T-helper 2 cell treated with Interferon-gamma antibody and Interleukin-4, amounts not matched to agents 5 μg/mL and 100 μg/mL, for 36 hours (primary cell): Measurements from ENCODE around the gene SLC8A1.

Source experiments
- DNase-seq: peaks from one replicate; pipeline ENCODE4 v3.0.0; 2021; ENCODE audit warnings: low spot score
- H3K27ac Mint-ChIP-seq: one replicate; pipeline ENCODE4 v1.8.0; 2021; ENCODE audit warnings: mild to moderate bottlenecking, mixed read lengths
- H3K27me3 Mint-ChIP-seq: one replicate; pipeline ENCODE4 v1.8.0; 2021; ENCODE audit warnings: low read depth, mixed read lengths
- H3K36me3 Mint-ChIP-seq: one replicate; pipeline ENCODE4 v1.8.0; 2021; ENCODE audit warnings: low read depth, mixed read lengths
- H3K4me1 Mint-ChIP-seq: one replicate; pipeline ENCODE4 v1.8.0; 2021; ENCODE audit warnings: low read depth, mixed read lengths
- H3K4me3 Mint-ChIP-seq: one replicate; pipeline ENCODE4 v1.8.0; 2022; ENCODE audit warnings: mild to moderate bottlenecking, moderate library complexity, mixed read lengths
- H3K9me3 Mint-ChIP-seq: one replicate; pipeline ENCODE4 v1.8.0; 2021; ENCODE audit warnings: mixed read lengths

The SLC8A1 gene

GRCh38 chr2:40450796-40451430, 977 bp downstream of the SLC8A1 start:
- peak overlapping the region; percentile 84 for H3K4me3 Mint-ChIP-seq
- H3K27me3 Mint-ChIP-seq: peaks cover 54% of the 10 kb centered on the region
- no peaks in the 10 kb centered on the region for H3K9me3 Mint-ChIP-seq
- no peaks in the 10 kb centered on the region for H3K36me3 Mint-ChIP-seq
- peaks cover 18% of the 10 kb centered on the region for H3K4me1 Mint-ChIP-seq
- no peak overlapping the region for H3K27ac Mint-ChIP-seq
- DNase-seq: no peak

- Mint-ChIP-seq H3K27me3 (peaks cover 49% of the 10 kb centered on the region), H3K27ac (peak overlapping the region; percentile 33), H3K4me3 (peak overlapping the region; percentile 84), H3K4me1 (peaks cover 15% of the 10 kb centered on the region), H3K9me3 (no peaks in the 10 kb centered on the region), H3K36me3 (no peaks in the 10 kb centered on the region)
- DNase-seq: peak; percentile 5
These were observed 1.7 kb downstream of the SLC8A1 start for GRCh38 chr2:40450066-40450795.

GRCh38 chr2:40448476-40449079, 3.3 kb downstream of the SLC8A1 start:
- no peak overlapping the region for H3K27ac Mint-ChIP-seq
- H3K4me1 Mint-ChIP-seq: peaks cover 15% of the 10 kb centered on the region
- no peaks in the 10 kb centered on the region for H3K36me3 Mint-ChIP-seq
- H3K27me3 Mint-ChIP-seq: peaks cover 39% of the 10 kb centered on the region
- no peaks in the 10 kb centered on the region for H3K9me3 Mint-ChIP-seq
- DNase-seq: no peak
- no peak overlapping the region for H3K4me3 Mint-ChIP-seq

GRCh38 chr2:40445467-40445866, 6.4 kb downstream of the SLC8A1 start:
- Mint-ChIP-seq H3K36me3 (no peaks in the 10 kb centered on the region), H3K27ac (no peak overlapping the region), H3K27me3 (peaks cover 16% of the 10 kb centered on the region), H3K9me3 (no peaks in the 10 kb centered on the region), H3K4me1 (peaks cover 4% of the 10 kb centered on the region), H3K4me3 (no peak overlapping the region)
- no peak for DNase-seq

- peaks cover 1% of the 10 kb centered on the region for H3K4me1 Mint-ChIP-seq
- H3K27ac Mint-ChIP-seq: no peak overlapping the region
- no peaks in the 10 kb centered on the region for H3K36me3 Mint-ChIP-seq
- no peak for DNase-seq
- no peaks in the 10 kb centered on the region for H3K27me3 Mint-ChIP-seq
- H3K9me3 Mint-ChIP-seq: no peaks in the 10 kb centered on the region
- H3K4me3 Mint-ChIP-seq: no peak overlapping the region
These were observed 11.1 kb downstream of the SLC8A1 start for GRCh38 chr2:40440835-40441234.

- Mint-ChIP-seq H3K4me1 (peaks cover 1% of the 10 kb centered on the region), H3K27me3 (peaks cover 2% of the 10 kb centered on the region), H3K4me3 (no peak overlapping the region), H3K9me3 (no peaks in the 10 kb centered on the region), H3K27ac (no peak overlapping the region), H3K36me3 (no peaks in the 10 kb centered on the region)
- DNase-seq: no peak
These were observed 12.4 kb downstream of the SLC8A1 start for GRCh38 chr2:40439473-40439872.

GRCh38 chr2:40436093-40436475, 15.8 kb downstream of the SLC8A1 start:
- Mint-ChIP-seq H3K27me3 (peaks cover 4% of the 10 kb centered on the region), H3K27ac (no peak overlapping the region), H3K9me3 (no peaks in the 10 kb centered on the region)

GRCh38 chr2:40435426-40436092, 16.3 kb downstream of the SLC8A1 start:
- peaks cover 1% of the 10 kb centered on the region for H3K4me1 Mint-ChIP-seq
- H3K27ac Mint-ChIP-seq: no peak overlapping the region
- no peak overlapping the region for H3K4me3 Mint-ChIP-seq
- DNase-seq: no peak
- no peaks in the 10 kb centered on the region for H3K36me3 Mint-ChIP-seq
- H3K9me3 Mint-ChIP-seq: no peaks in the 10 kb centered on the region
- peaks cover 4% of the 10 kb centered on the region for H3K27me3 Mint-ChIP-seq

More at GRCh38 chr2:40436093-40436475, 15.8 kb downstream of the SLC8A1 start:
- no peak for DNase-seq
- H3K4me3 Mint-ChIP-seq: no peak overlapping the region
- no peaks in the 10 kb centered on the region for H3K36me3 Mint-ChIP-seq
- peaks cover 1% of the 10 kb centered on the region for H3K4me1 Mint-ChIP-seq

GRCh38 chr2:40434731-40435271, 17.1 kb downstream of the SLC8A1 start:
- no peak for DNase-seq
- H3K27ac Mint-ChIP-seq: no peak overlapping the region
- no peak overlapping the region for H3K4me3 Mint-ChIP-seq
- no peaks in the 10 kb centered on the region for H3K9me3 Mint-ChIP-seq
- H3K4me1 Mint-ChIP-seq: peaks cover 1% of the 10 kb centered on the region
- no peaks in the 10 kb centered on the region for H3K36me3 Mint-ChIP-seq
- peaks cover 4% of the 10 kb centered on the region for H3K27me3 Mint-ChIP-seq

GRCh38 chr2:40433736-40434135, 18.2 kb downstream of the SLC8A1 start:
- no peak for DNase-seq
- Mint-ChIP-seq H3K4me3 (no peak overlapping the region), H3K36me3 (no peaks in the 10 kb centered on the region), H3K9me3 (no peaks in the 10 kb centered on the region), H3K27ac (no peak overlapping the region), H3K27me3 (peaks cover 4% of the 10 kb centered on the region), H3K4me1 (no peaks in the 10 kb centered on the region)

- H3K4me3 Mint-ChIP-seq: no peak overlapping the region
- no peaks in the 10 kb centered on the region for H3K9me3 Mint-ChIP-seq
- H3K27ac Mint-ChIP-seq: no peak overlapping the region
- no peaks in the 10 kb centered on the region for H3K4me1 Mint-ChIP-seq
- no peaks in the 10 kb centered on the region for H3K36me3 Mint-ChIP-seq
- no peak for DNase-seq
- peaks cover 4% of the 10 kb centered on the region for H3K27me3 Mint-ChIP-seq
These were observed 18.9 kb downstream of the SLC8A1 start for GRCh38 chr2:40432921-40433483.

GRCh38 chr2:40431600-40431955, 20.3 kb downstream of the SLC8A1 start:
- Mint-ChIP-seq H3K27ac (no peak overlapping the region), H3K4me1 (no peaks in the 10 kb centered on the region)

GRCh38 chr2:40430776-40431599, 20.9 kb downstream of the SLC8A1 start:
- Mint-ChIP-seq H3K4me1 (no peaks in the 10 kb centered on the region), H3K27me3 (peaks cover 4% of the 10 kb centered on the region), H3K4me3 (no peak overlapping the region), H3K36me3 (no peaks in the 10 kb centered on the region), H3K9me3 (no peaks in the 10 kb centered on the region), H3K27ac (no peak overlapping the region)
- DNase-seq: no peak

More at GRCh38 chr2:40431600-40431955, 20.3 kb downstream of the SLC8A1 start:
- no peak overlapping the region for H3K4me3 Mint-ChIP-seq
- no peak for DNase-seq
- H3K9me3 Mint-ChIP-seq: no peaks in the 10 kb centered on the region
- H3K36me3 Mint-ChIP-seq: no peaks in the 10 kb centered on the region
- H3K27me3 Mint-ChIP-seq: peaks cover 4% of the 10 kb centered on the region
